OCI-LY1 (cell line): ENCODE measurements around the gene BAG5.

Source experiments
- H2AFZ ChIP-seq: fragments of 200-600 bp; sonication (generic), shearing (Covaris generic); 2 replicates; pipeline ENCODE4 v1.6.0; 2014; ENCODE audit warnings: antibody characterized with exemption, mild to moderate bottlenecking, low read length
- H3F3A ChIP-seq: fragments of 200-600 bp; sonication (generic), shearing (Covaris generic); 2 replicates; pipeline ENCODE4 v1.6.0; 2014; ENCODE audit warnings: mild to moderate bottlenecking, antibody characterized with exemption, low read length, moderate library complexity; ENCODE audit not compliant: insufficient read depth
- H3K27ac ChIP-seq: fragments of 200-600 bp; sonication (generic); 2 replicates; pipeline ENCODE4 v1.5.1; 2014; ENCODE audit warnings: low read length, mixed run types, mild to moderate bottlenecking, low read depth; ENCODE audit not compliant: poor library complexity, severe bottlenecking
- H3K27me3 ChIP-seq: fragments of 200-600 bp; sonication (generic); 2 replicates; pipeline ENCODE4 v1.6.0; 2014; ENCODE audit warnings: antibody characterized with exemption, mild to moderate bottlenecking, low read length, moderate library complexity; ENCODE audit not compliant: insufficient read depth
- H3K36me3 ChIP-seq: fragments of 200-600 bp; sonication (generic); 2 replicates; pipeline ENCODE4 v1.6.1; 2014; ENCODE audit warnings: mild to moderate bottlenecking, antibody characterized with exemption, low read length, moderate library complexity, mixed read lengths; ENCODE audit not compliant: insufficient read depth
- H3K4me1 ChIP-seq: fragments of 200-600 bp; sonication (generic); 2 replicates; pipeline ENCODE4 v1.5.1; 2014; ENCODE audit warnings: mild to moderate bottlenecking, low read length, moderate library complexity; ENCODE audit not compliant: insufficient read depth, severe bottlenecking
- H3K4me2 ChIP-seq: fragments of 200-600 bp; sonication (generic), shearing (Covaris generic); 2 replicates; pipeline ENCODE4 v1.6.1; 2014; ENCODE audit warnings: low read length
- H3K4me3 ChIP-seq: fragments of 200-600 bp; sonication (generic); 2 replicates; pipeline ENCODE4 v1.5.1; 2014; ENCODE audit warnings: low read length, low read depth, mild to moderate bottlenecking, mixed read lengths; ENCODE audit not compliant: poor library complexity, severe bottlenecking
- H3K79me2 ChIP-seq: fragments of 200-600 bp; shearing (Covaris generic); 2 replicates; pipeline ENCODE4 v1.6.1; 2016; ENCODE audit warnings: mixed run types, low read length, mixed read lengths; ENCODE audit not compliant: insufficient read depth
- H3K9ac ChIP-seq: fragments of 200-600 bp; sonication (generic), shearing (Covaris generic); 2 replicates; pipeline ENCODE4 v1.6.1; 2014; ENCODE audit warnings: mild to moderate bottlenecking, low read length, mixed read lengths
- H3K9me2 ChIP-seq: fragments of 200-600 bp; sonication (generic), shearing (Covaris generic); 2 replicates; pipeline ENCODE4 v1.6.1; 2014; ENCODE audit warnings: low read depth, mild to moderate bottlenecking, low read length, mixed read lengths
- H3K9me3 ChIP-seq: fragments of 200-600 bp; shearing (Covaris generic); 2 replicates; pipeline ENCODE4 v1.6.1; 2014; ENCODE audit warnings: low read length, mixed read lengths
- H4K20me1 ChIP-seq: fragments of 200-600 bp; sonication (generic), shearing (Covaris generic); 2 replicates; pipeline ENCODE4 v1.6.0; 2016; ENCODE audit warnings: mild to moderate bottlenecking, low read length; ENCODE audit not compliant: insufficient read depth
- CTCF ChIP-seq: fragments of 200-600 bp; sonication (generic), shearing (Covaris generic); IDR thresholded peaks from 2 replicates; pipeline ENCODE4 v1.5.1; 2017; ENCODE audit warnings: mild to moderate bottlenecking, antibody characterized with exemption, low read length, moderate library complexity, mixed read lengths
- EZH2 ChIP-seq: fragments of 200-600 bp; sonication (generic), shearing (Covaris generic); IDR thresholded peaks from 2 replicates; pipeline ENCODE4 v1.8.0; 2017; ENCODE audit warnings: borderline replicate concordance, mixed run types, mild to moderate bottlenecking, antibody characterized with exemption, low read length, moderate library complexity, mixed read lengths

Gene BAG5

GRCh38 chr14:103593577-103593976 lies 31.1 kb upstream of the BAG5 start:
- Histone ChIP-seq H3K9ac (no peak overlapping the region; the same call in 1 of the 2 replicates), H3K27me3 (no peaks in the 10 kb centered on the region), H3K9me2 (no peaks in the 10 kb centered on the region), H3K4me2 (peak overlapping the region; percentile 10), H3F3A (no peaks in the 10 kb centered on the region), H3K4me3 (no peak overlapping the region), H4K20me1 (no peaks in the 10 kb centered on the region), H3K27ac (peak overlapping the region; percentile 57), H3K9me3 (no peaks in the 10 kb centered on the region), H2AFZ (no peak overlapping the region), H3K36me3 (peaks cover 14% of the 10 kb centered on the region), H3K79me2 (no peaks in the 10 kb centered on the region), H3K4me1 (peaks cover 30% of the 10 kb centered on the region)
- no peak for TF ChIP-seq CTCF
- no peak for TF ChIP-seq EZH2

- Histone ChIP-seq H3K79me2 (no peaks in the 10 kb centered on the region), H3K9me2 (no peaks in the 10 kb centered on the region), H3K27ac (no peak overlapping the region), H3K4me3 (no peak overlapping the region), H3K4me1 (no peaks in the 10 kb centered on the region), H4K20me1 (no peaks in the 10 kb centered on the region), H3K9ac (no peak overlapping the region), H3K27me3 (no peaks in the 10 kb centered on the region), H3K36me3 (peaks cover 17% of the 10 kb centered on the region), H2AFZ (no peak overlapping the region), H3K9me3 (no peaks in the 10 kb centered on the region), H3K4me2 (no peak overlapping the region), H3F3A (no peaks in the 10 kb centered on the region)
- no peak for TF ChIP-seq EZH2
- TF ChIP-seq CTCF = no peak
Observed at GRCh38 chr14:103584326-103584915, 22.0 kb upstream of the BAG5 start.

- Histone ChIP-seq H3K36me3 (peaks cover 29% of the 10 kb centered on the region), H3K9me2 (no peaks in the 10 kb centered on the region), H3K27ac (no peak overlapping the region), H4K20me1 (no peaks in the 10 kb centered on the region), H3K4me1 (no peaks in the 10 kb centered on the region), H3K4me3 (no peak overlapping the region), H3F3A (no peaks in the 10 kb centered on the region), H3K9ac (no peak overlapping the region), H3K4me2 (no peak overlapping the region), H3K79me2 (no peaks in the 10 kb centered on the region), H3K9me3 (no peaks in the 10 kb centered on the region), H3K27me3 (no peaks in the 10 kb centered on the region), H2AFZ (no peak overlapping the region)
- no peak for TF ChIP-seq EZH2
- no peak for TF ChIP-seq CTCF
Observed at GRCh38 chr14:103581954-103582703, 19.7 kb upstream of the BAG5 start.
